GM23338 (cell line): ENCODE results near the gene IRGM. TPM values are rescaled to one million over a fixed set of nuclear protein-coding genes. Genes with fewer than 3 reads are reported as not detected.
A peak's percentile ranks its signal among the peaks of the same experiment; 100 is the strongest.

Experiments
- ATAC-seq: fragments of 200-7000 bp; cut with Tn5 transposase; 3 replicates; pipeline ENCODE4 v1.9.1; 2020
- DNase-seq: peaks from one replicate; pipeline ENCODE4 v3.0.0-alpha.2; 2015; ENCODE audit warnings: low spot score
- H2AFZ ChIP-seq: fragments of 200-600 bp; sonication (generic); 2 replicates; pipeline ENCODE4 v1.8.0; 2016; ENCODE audit warnings: antibody characterized with exemption, mild to moderate bottlenecking, moderate library complexity
- H3F3A ChIP-seq: fragments of 200-600 bp; sonication (generic); replicated peaks from 2 replicates; pipeline ENCODE4 v1.8.0; 2017; ENCODE audit warnings: antibody characterized with exemption, mixed run types, low read depth
- H3K27ac ChIP-seq: fragments of 200-600 bp; sonication (generic); 2 replicates; pipeline ENCODE4 v1.6.1; 2016; ENCODE audit warnings: low read depth
- H3K27me3 ChIP-seq: fragments of 200-600 bp; sonication (generic); 2 replicates; pipeline ENCODE4 v1.8.0; 2016; ENCODE audit warnings: mild to moderate bottlenecking, mixed run types, moderate library complexity; ENCODE audit not compliant: insufficient read depth
- H3K36me3 ChIP-seq: fragments of 200-600 bp; sonication (generic); 2 replicates; pipeline ENCODE4 v1.8.0; 2016; ENCODE audit warnings: mild to moderate bottlenecking; ENCODE audit not compliant: insufficient read depth
- H3K4me1 ChIP-seq: fragments of 200-600 bp; sonication (generic); 2 replicates; pipeline ENCODE4 v1.8.0; 2016; ENCODE audit warnings: mild to moderate bottlenecking, moderate library complexity; ENCODE audit not compliant: insufficient read depth
- H3K4me2 ChIP-seq: fragments of 200-600 bp; sonication (generic); 2 replicates; pipeline ENCODE4 v1.7.1; 2017; ENCODE audit warnings: mixed run types
- H3K4me3 ChIP-seq: fragments of 200-600 bp; sonication (generic); 2 replicates; pipeline ENCODE4 v1.6.1; 2016; ENCODE audit warnings: mixed run types
- H3K79me2 ChIP-seq: fragments of 200-600 bp; sonication (generic); replicated peaks from 2 replicates; pipeline ENCODE4 v1.8.0; 2017; ENCODE audit warnings: mild to moderate bottlenecking; ENCODE audit not compliant: insufficient read depth
- H3K9me2 ChIP-seq: fragments of 200-600 bp; sonication (generic); 2 replicates; pipeline ENCODE4 v1.8.0; 2017; ENCODE audit not compliant: insufficient read depth
- H4K20me1 ChIP-seq: fragments of 200-600 bp; sonication (generic); replicated peaks from 2 replicates; pipeline ENCODE4 v1.8.0; 2017; ENCODE audit warnings: mild to moderate bottlenecking; ENCODE audit not compliant: insufficient read depth
- H3K27ac Mint-ChIP-seq: 2 replicates; pipeline ENCODE4 v1.8.0; 2020; ENCODE audit warnings: inconsistent platforms, mild to moderate bottlenecking, moderate library complexity, mixed read lengths
- H3K27me3 Mint-ChIP-seq: 3 replicates; pipeline ENCODE4 v1.8.0; 2022; ENCODE audit warnings: low read depth, mild to moderate bottlenecking, moderate library complexity, mixed read lengths, inconsistent platforms; ENCODE audit not compliant: insufficient read depth, poor library complexity
- H3K36me3 Mint-ChIP-seq: 3 replicates; pipeline ENCODE4 v1.8.0; 2021; ENCODE audit warnings: low read depth, mild to moderate bottlenecking, inconsistent platforms, moderate library complexity, mixed read lengths
- H3K4me1 Mint-ChIP-seq: 3 replicates; pipeline ENCODE4 v1.8.0; 2020; ENCODE audit warnings: mild to moderate bottlenecking, inconsistent platforms, mixed read lengths
- H3K4me3 Mint-ChIP-seq: 3 replicates; pipeline ENCODE4 v1.8.0; 2021; ENCODE audit warnings: moderate library complexity, mild to moderate bottlenecking, inconsistent platforms, mixed read lengths
- H3K9me3 Mint-ChIP-seq: 3 replicates; pipeline ENCODE4 v1.8.0; 2020; ENCODE audit warnings: moderate library complexity, mild to moderate bottlenecking, inconsistent platforms, mixed read lengths
- CREB1 ChIP-seq: fragments of 250-450 bp; sonication (Bioruptor Pico); IDR thresholded peaks from 2 replicates; pipeline ENCODE4 v1.5.0; 2020; ENCODE audit warnings: low read depth, mild to moderate bottlenecking, moderate library complexity
- CTCF ChIP-seq, 2 experiments: fragments of 200-600 bp in 1 of 2; sonication (generic) in 1 of 2; conservative IDR thresholded peaks; 2 replicates each; pipeline versions ENCODE4 v1.5.1 to v1.6.1; 2016 to 2017; ENCODE audit warnings: antibody characterized with exemption in 2 of 2, low read depth in 2 of 2, mild to moderate bottlenecking in 2 of 2, moderate library complexity in 1 of 2
- ETS1 ChIP-seq: IDR thresholded peaks from 2 replicates; pipeline ENCODE4 v1.6.1; 2016; ENCODE audit warnings: antibody characterized with exemption
- EZH2 ChIP-seq: fragments of 200-600 bp; sonication (generic); IDR thresholded peaks from one replicate; pipeline ENCODE4 v1.8.0; 2017; ENCODE audit warnings: antibody characterized with exemption, mild to moderate bottlenecking, low read depth; ENCODE audit not compliant: unreplicated experiment
- EZH2phosphoT487 ChIP-seq: fragments of 200-600 bp; sonication (generic); IDR thresholded peaks from one replicate; pipeline ENCODE4 v1.8.1; 2018; ENCODE audit warnings: antibody characterized with exemption; ENCODE audit not compliant: unreplicated experiment
- NANOG ChIP-seq: IDR thresholded peaks from 2 replicates; pipeline ENCODE4 v1.6.1; 2016; ENCODE audit warnings: antibody characterized with exemption, borderline replicate concordance
- REST ChIP-seq: IDR thresholded peaks from one replicate; pipeline ENCODE4 v1.6.1; 2018; ENCODE audit warnings: antibody characterized with exemption; ENCODE audit not compliant: unreplicated experiment
- STAT1 ChIP-seq: IDR thresholded peaks from one replicate; pipeline ENCODE4 v1.6.1; 2016; ENCODE audit warnings: antibody characterized with exemption; ENCODE audit not compliant: unreplicated experiment
- polyA plus RNA-seq: library from polyadenylated mRNA; unstranded; fragments of >200 nt; fragmentation: Nextera tagmentation; extraction: Ambion mirVana; gene quantifications from 2 replicates; pipeline ENCODE4 v1.2.1, GENCODE V29; 2016
- total RNA-seq: library from RNA; depleted of rRNA; stranded (reverse); fragments of >200 nt; shearing (Covaris generic); gene quantifications from 2 replicates; pipeline ENCODE4 v1.2.3, GENCODE V29; 2014

Gene IRGM
- total and polyA plus RNA-seq, 2 experiments from 2014 or later: not detected

GRCh38 chr5:150815010-150815409 is 31.3 kb upstream of the IRGM start:
- Mint-ChIP-seq H3K9me3 (peaks cover 30% of the 10 kb centered on the region), H3K27me3 (peaks cover 8% of the 10 kb centered on the region), H3K27ac (no peak overlapping the region), H3K4me3 (no peak overlapping the region), H3K36me3 (no peaks in the 10 kb centered on the region), H3K4me1 (peaks cover 11% of the 10 kb centered on the region)
- no peak overlapping the region for H3K4me3 ChIP-seq
- H3F3A ChIP-seq: no peaks in the 10 kb centered on the region
- H3K9me2 ChIP-seq: 0 out of 2 replicates have a peak, but pooled peaks cover 6% of the 10 kb centered on the region
- H3K4me2 ChIP-seq: peak overlapping the region; percentile 11; the same call in 1 of the 2 replicates
- H3K27ac ChIP-seq: no peak overlapping the region
- peaks cover 14% of the 10 kb centered on the region for H3K4me1 ChIP-seq
- no peaks in the 10 kb centered on the region for H3K79me2 ChIP-seq
- H3K27me3 ChIP-seq: no peaks in the 10 kb centered on the region
- DNase-seq (no peak), ATAC-seq (no peak)
- H2AFZ ChIP-seq: no peak overlapping the region
- no peaks in the 10 kb centered on the region for H3K36me3 ChIP-seq
- TF ChIP-seq EZH2phosphoT487 (no peak), STAT1 (no peak), ETS1 (no peak), REST (no peak), CREB1 (CRISPR knock-in tag) (no peak), CTCF (conservative IDR thresholded peaks at IDR 0.05; ENCODE audit: low read depth in 2 of 2) (no peak)
- no peaks in the 10 kb centered on the region for H4K20me1 ChIP-seq

- H4K20me1 ChIP-seq: no peaks in the 10 kb centered on the region
- H3K27ac ChIP-seq: no peak overlapping the region
- Mint-ChIP-seq H3K27ac (no peak overlapping the region), H3K4me3 (no peak overlapping the region), H3K27me3 (peaks cover 8% of the 10 kb centered on the region), H3K36me3 (no peaks in the 10 kb centered on the region), H3K4me1 (peaks cover 11% of the 10 kb centered on the region), H3K9me3 (peaks cover 41% of the 10 kb centered on the region)
- H3K9me2 ChIP-seq: no peaks in the 10 kb centered on the region
- no peaks in the 10 kb centered on the region for H3F3A ChIP-seq
- peaks cover 14% of the 10 kb centered on the region for H3K4me1 ChIP-seq
- H3K4me2 ChIP-seq: no peak overlapping the region
- H3K36me3 ChIP-seq: no peaks in the 10 kb centered on the region
- no peak for DNase-seq
- H3K79me2 ChIP-seq: no peaks in the 10 kb centered on the region
- ATAC-seq: no peak
- H3K27me3 ChIP-seq: no peaks in the 10 kb centered on the region
- no peak overlapping the region for H3K4me3 ChIP-seq
- no peak overlapping the region for H2AFZ ChIP-seq
- no peak for TF ChIP-seq EZH2
- no peak for TF ChIP-seq EZH2phosphoT487
- no peak for TF ChIP-seq REST
- no peak for TF ChIP-seq NANOG
Measured at GRCh38 chr5:150816946-150817345, 29.4 kb upstream of the IRGM start.
